Stomach (tissue), 9 donors: ENCODE measurements around the gene SLC4A1AP. TPM values are rescaled to one million over a fixed set of nuclear protein-coding genes. Genes with fewer than 3 reads are reported as not detected.
"Not testable (repeated sequence)": the region's sequence is repeated elsewhere in the genome, so short reads cannot be mapped to it uniquely, and the experiment has no call there.

ENCODE experiments used
- DNase-seq, 2 donors: peaks; one replicate each; pipeline versions ENCODE4 v3.0.0 to v3.0.0-alpha.2; 2013 to 2019
- H3K27ac ChIP-seq, 5 donors: fragments of 200-600 bp in 4 of 5; sonication (generic) in 4 of 5; one replicate each; pipeline ENCODE4 v1.5.1; 2013 to 2019; ENCODE audit warnings: mild to moderate bottlenecking in 1 of 5, moderate library complexity in 1 of 5
- H3K27me3 ChIP-seq, 3 donors: fragments of 200-600 bp; sonication (generic); one replicate each; pipeline ENCODE4 v1.5.1; 2017 to 2019; ENCODE audit warnings: mixed run types in 1 of 3
- H3K36me3 ChIP-seq, 4 donors: fragments of 200-600 bp; sonication (generic); 1 replicate in 3 of 4; 2 replicates in 1 of 4; pipeline ENCODE4 v1.5.1; 2016 to 2019
- H3K4me1 ChIP-seq, 4 donors: fragments of 200-600 bp; sonication (generic); one replicate each; pipeline ENCODE4 v1.5.1; 2016 to 2019
- H3K4me3 ChIP-seq, 4 donors: fragments of 200-600 bp; sonication (generic) in 3 of 4; one replicate each; pipeline ENCODE4 v1.5.1; 2016 to 2019; ENCODE audit warnings: mild to moderate bottlenecking in 1 of 4
- H3K9me3 ChIP-seq, 4 donors: fragments of 200-600 bp; sonication (generic); one replicate each; pipeline ENCODE4 v1.5.1; 2016 to 2019
- CTCF ChIP-seq, 7 experiments: fragments of 450-650 bp in 4 of 7; fragments of 200-600 bp in 3 of 7; sonication (generic) in 3 of 7; IDR thresholded peaks; one replicate each; pipeline ENCODE4 v1.5.1; 2016 to 2019; ENCODE audit warnings: antibody characterized with exemption in 7 of 7, control low read depth in 2 of 7, mild to moderate bottlenecking in 1 of 7
- EP300 ChIP-seq: sonication (generic); formaldehyde crosslinking; IDR thresholded peaks from one replicate; pipeline ENCODE4 v1.6.1; 2017; ENCODE audit warnings: antibody characterized with exemption
- POLR2A ChIP-seq, 4 donors: fragments of 450-650 bp; IDR thresholded peaks; one replicate each; pipeline ENCODE4 v1.6.1; 2016; ENCODE audit warnings: antibody characterized with exemption in 4 of 4, control low read depth in 2 of 4, mild to moderate bottlenecking in 1 of 4, moderate library complexity in 1 of 4
- POLR2AphosphoS5 ChIP-seq, 3 donors: sonication (generic); formaldehyde crosslinking; IDR thresholded peaks; one replicate each; pipeline ENCODE4 v1.6.1; 2016; ENCODE audit warnings: antibody characterized with exemption in 3 of 3
- WGBS, 5 donors: extraction: QIAGEN DNeasy Blood & Tissue Kit in 3 of 5; methylation state at CpG; one replicate each; pipeline versions ENCODE4 v1.1.5 to v1.1.7; 2013 to 2018; 5-methylcytosine and 5-hydroxymethylcytosine counted together
- intact Hi-C: fragments of 100-400 bp; cut with DNase I; formaldehyde crosslinking; loops from one replicate; pipeline ENCODE4 v1.15.1; 2023; ENCODE audit warnings: low total_unique reads
- polyA plus RNA-seq, 3 donors: library from polyadenylated mRNA; stranded (reverse); fragments of 200-250 nt; gene quantifications; one replicate each; pipeline ENCODE4 v1.2.3, GENCODE V29; 2013
- total RNA-seq, 5 donors: library from RNA; depleted of rRNA; stranded (reverse); fragments of >200 nt; gene quantifications; one replicate each; pipeline versions ENCODE4 v1.1.0 to v1.2.3, GENCODE V29; 2014 to 2016
- donor health status: healthy with polysubstance abuse.
- donor health status: Bipolar disorder and iron deficiency.
- donor health status: healthy.

The SLC4A1AP gene
- total and polyA plus RNA-seq, 8 donors = 11.2 to 58.9 (median 26.0) TPM

- H3K4me1 ChIP-seq = peaks cover 15 to 44% (median 31%) of the 10 kb centered on the region in 4 donors
- peak within 1 kb of the TSS; percentile 44 to 84 (median 78) for H3K27ac ChIP-seq
- intact Hi-C loops = no loop called here
- peaks cover 10 to 47% (median 46%) of the 10 kb centered on the region in 4 donors for H3K36me3 ChIP-seq
- peak; percentile 81 to 96 for DNase-seq
- peak within 1 kb of the TSS; percentile 71 to 98 (median 84) for H3K4me3 ChIP-seq
- TF ChIP-seq EP300 (no peak), POLR2A (IDR thresholded peaks at IDR 0.05) (no peak), CTCF (IDR thresholded peaks at IDR 0.05) (no peak), POLR2AphosphoS5 (IDR thresholded peaks at IDR 0.05) (peak in 2 of 3 donors; percentile 71 to 83)
- H3K9me3 ChIP-seq = no peaks in the 10 kb centered on the region
- no peaks in the 10 kb centered on the region for H3K27me3 ChIP-seq
- WGBS, 5 donors = 0 to 1% (median 0%) methylated on average over 40 to 44 of the region's 44 CpGs
These were observed 34.7 kb upstream of the SLC4A1AP start, which contains the start of the genes CCDC121 and GPN1 for GRCh38 chr2:27628767-27629709. CCDC121 (minus strand) TSS chr2:27629012; CDS start chr2:27627799, 1,213 bp downstream. GPN1 (plus strand) TSS chr2:27629050; CDS start chr2:27629059, 9 bp downstream.

- DNase-seq, H3K27me3 ChIP-seq, H3K4me3 ChIP-seq, H3K9me3 ChIP-seq, intact Hi-C loops, H3K27ac ChIP-seq: not testable (repeated sequence)
- WGBS, 5 donors = 96 to 100% (median 97%) methylated on average over 2 of the region's 2 CpGs
- H3K36me3 ChIP-seq = peaks cover 20 to 50% (median 50%) of the 10 kb centered on the region in 4 donors
- peaks cover 15 to 44% (median 31%) of the 10 kb centered on the region in 4 donors for H3K4me1 ChIP-seq
These were observed 33.4 kb upstream of the SLC4A1AP start for GRCh38 chr2:27630257-27630656.

- intact Hi-C loops = no loop called here
- Histone ChIP-seq H3K4me3 (no peak overlapping the region), H3K4me1 (peaks cover 8 to 24% (median 19%) of the 10 kb centered on the region in 4 donors), H3K9me3 (no peaks in the 10 kb centered on the region), H3K27ac (no peak overlapping the region), H3K27me3 (no peaks in the 10 kb centered on the region), H3K36me3 (peaks cover 46 to 90% (median 90%) of the 10 kb centered on the region in 4 donors)
- no peak for DNase-seq
- no peak for TF ChIP-seq EP300
- no peak for TF ChIP-seq CTCF (IDR thresholded peaks at IDR 0.05)
- TF ChIP-seq POLR2A (IDR thresholded peaks at IDR 0.05) = no peak
- TF ChIP-seq POLR2AphosphoS5 (IDR thresholded peaks at IDR 0.05) = no peak
- WGBS, 5 donors = 91 to 97% (median 95%) methylated on average over 2 of the region's 2 CpGs
These were observed 29.4 kb upstream of the SLC4A1AP start for GRCh38 chr2:27634291-27634690.

GRCh38 chr2:27636766-27637165 is 26.9 kb upstream of the SLC4A1AP start:
- no peak for DNase-seq
- Histone ChIP-seq H3K4me3 (no peak overlapping the region), H3K27ac (no peak overlapping the region), H3K4me1 (no peaks in the 10 kb centered on the region), H3K36me3 (peaks cover 53 to 100% (median 100%) of the 10 kb centered on the region in 4 donors), H3K27me3 (no peaks in the 10 kb centered on the region), H3K9me3 (no peaks in the 10 kb centered on the region)
- WGBS, 5 donors = 85 to 95% (median 92%) methylated on average over 5 of the region's 5 CpGs
- intact Hi-C loops = no loop called here
- TF ChIP-seq CTCF (IDR thresholded peaks at IDR 0.05) (no peak), POLR2A (IDR thresholded peaks at IDR 0.05) (no peak), POLR2AphosphoS5 (IDR thresholded peaks at IDR 0.05) (no peak), EP300 (no peak)
